Activated CD8-positive, alpha-beta memory T cell treated with anti-CD3 and anti-CD28 coated beads, Interleukin-2, amount 10 ng/mL, durations not matched to agents 7 days and 5 days (primary cell): ENCODE data around the gene RPL5. TPM values are rescaled to one million over a fixed set of nuclear protein-coding genes. Genes with fewer than 3 reads are reported as not detected.

Experiments
- total RNA-seq, 2 experiments: library from RNA; stranded (reverse); gene quantifications; one replicate each; pipeline ENCODE4 v1.2.3, GENCODE V29; 2021

The RPL5 gene
- total RNA-seq, 2 experiments from 2014 or later = 581 to 800 TPM

Other genes starting within 250 kb of the RPL5 start
- 10 to 100 TPM in 1 of 2 experiments, 1 to 10 TPM in 1; 2.6 to 14.0 TPM for gene EVI5, start 46.9 kb upstream of the RPL5 start, total RNA-seq
- 10 to 100 TPM in 1 of 2 experiments, 1 to 10 TPM in 1; 8.6 to 14.3 TPM for gene DIPK1A, start 129.4 kb downstream of the RPL5 start, total RNA-seq
- 10 to 100 TPM; 70.6 to 75.7 TPM for gene MTF2, start 247.2 kb downstream of the RPL5 start, total RNA-seq